Lower leg skin (tissue), 3 donors: ENCODE data around the gene LPIN1.

ENCODE experiments used
- POLR2A ChIP-seq, 2 donors: fragments of 450-650 bp; IDR thresholded peaks; one replicate each; pipeline ENCODE4 v1.6.1; 2016 to 2017; ENCODE audit warnings: antibody characterized with exemption in 2 of 2, mild to moderate bottlenecking in 1 of 2, moderate library complexity in 1 of 2
- TF ChIP-seq, protein P1 (sequence below), 3 donors: fragments of 450-650 bp; IDR thresholded peaks; one replicate each; pipeline ENCODE4 v1.5.1; 2016; ENCODE audit warnings: antibody characterized with exemption in 3 of 3, mild to moderate bottlenecking in 3 of 3, moderate library complexity in 2 of 3

DNA sequence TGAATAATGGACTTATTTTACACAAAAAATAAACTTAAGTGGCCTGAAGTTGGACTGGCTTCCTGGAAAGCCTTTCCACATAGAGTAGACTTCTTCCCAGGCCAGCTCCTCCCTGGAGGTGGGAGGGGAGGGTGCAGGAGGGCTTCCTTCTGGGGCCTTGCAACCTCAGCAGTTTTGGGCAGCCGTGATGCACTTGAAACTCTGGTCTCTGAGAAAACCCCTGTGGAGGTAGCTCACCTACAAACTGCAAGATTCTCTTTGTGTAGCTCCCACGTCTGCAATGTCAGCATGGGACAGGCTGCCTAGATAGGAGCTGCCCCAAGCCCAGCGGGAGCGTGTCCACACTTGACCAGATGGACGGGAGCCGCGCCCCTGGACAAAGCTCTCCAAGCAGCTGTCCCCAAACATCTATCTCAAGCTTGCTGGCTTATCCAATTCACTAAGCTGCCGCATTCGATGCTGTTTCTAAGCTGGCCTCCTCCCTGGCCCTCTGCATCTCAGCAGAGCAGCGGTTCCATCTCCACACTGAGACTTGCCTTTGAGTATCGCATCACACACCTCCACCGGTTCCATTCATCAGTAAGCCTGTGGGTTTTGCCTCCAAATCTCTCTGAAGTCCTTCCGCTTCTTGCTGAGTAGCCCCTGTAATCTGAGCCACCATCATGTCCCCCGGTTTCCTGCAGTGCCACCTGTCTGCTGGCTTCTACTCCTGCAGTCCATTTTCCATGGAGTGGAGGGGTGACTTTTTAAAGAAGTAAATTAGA lies 1.6 kb upstream of the LPIN1 start:
- TF ChIP-seq, protein P1, sequence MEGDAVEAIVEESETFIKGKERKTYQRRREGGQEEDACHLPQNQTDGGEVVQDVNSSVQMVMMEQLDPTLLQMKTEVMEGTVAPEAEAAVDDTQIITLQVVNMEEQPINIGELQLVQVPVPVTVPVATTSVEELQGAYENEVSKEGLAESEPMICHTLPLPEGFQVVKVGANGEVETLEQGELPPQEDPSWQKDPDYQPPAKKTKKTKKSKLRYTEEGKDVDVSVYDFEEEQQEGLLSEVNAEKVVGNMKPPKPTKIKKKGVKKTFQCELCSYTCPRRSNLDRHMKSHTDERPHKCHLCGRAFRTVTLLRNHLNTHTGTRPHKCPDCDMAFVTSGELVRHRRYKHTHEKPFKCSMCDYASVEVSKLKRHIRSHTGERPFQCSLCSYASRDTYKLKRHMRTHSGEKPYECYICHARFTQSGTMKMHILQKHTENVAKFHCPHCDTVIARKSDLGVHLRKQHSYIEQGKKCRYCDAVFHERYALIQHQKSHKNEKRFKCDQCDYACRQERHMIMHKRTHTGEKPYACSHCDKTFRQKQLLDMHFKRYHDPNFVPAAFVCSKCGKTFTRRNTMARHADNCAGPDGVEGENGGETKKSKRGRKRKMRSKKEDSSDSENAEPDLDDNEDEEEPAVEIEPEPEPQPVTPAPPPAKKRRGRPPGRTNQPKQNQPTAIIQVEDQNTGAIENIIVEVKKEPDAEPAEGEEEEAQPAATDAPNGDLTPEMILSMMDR (IDR thresholded peaks at IDR 0.05): no peak
- no peak for TF ChIP-seq POLR2A (IDR thresholded peaks at IDR 0.05)
